GM19468 (cell line): ENCODE measurements around the gene VCPKMT.

ENCODE experiments used
- ATAC-seq: cut with Tn5 transposase; IDR thresholded peaks from one replicate; pipeline ENCODE4 v1.9.1; 2021; ENCODE audit warnings: mild to moderate bottlenecking, moderate library complexity, moderate number of reproducible peaks; ENCODE audit not compliant: unreplicated experiment; ENCODE audit errors: extremely low read depth

VCPKMT gene

GRCh38 chr14:50116181-50116956, at the start of gene VCPKMT:
Gene VCPKMT, minus strand, starts transcription at chr14:50116572. Its CDS starts 20 bp downstream, at chr14:50116552.
- ATAC-seq, result peak; percentile 99

GRCh38 chr14:50156111-50156510, 39.7 kb upstream of the VCPKMT start:
- ATAC-seq, result no peak

- ATAC-seq, result no peak
These were observed 32.4 kb upstream of the VCPKMT start for GRCh38 chr14:50148799-50149198.

DNA sequence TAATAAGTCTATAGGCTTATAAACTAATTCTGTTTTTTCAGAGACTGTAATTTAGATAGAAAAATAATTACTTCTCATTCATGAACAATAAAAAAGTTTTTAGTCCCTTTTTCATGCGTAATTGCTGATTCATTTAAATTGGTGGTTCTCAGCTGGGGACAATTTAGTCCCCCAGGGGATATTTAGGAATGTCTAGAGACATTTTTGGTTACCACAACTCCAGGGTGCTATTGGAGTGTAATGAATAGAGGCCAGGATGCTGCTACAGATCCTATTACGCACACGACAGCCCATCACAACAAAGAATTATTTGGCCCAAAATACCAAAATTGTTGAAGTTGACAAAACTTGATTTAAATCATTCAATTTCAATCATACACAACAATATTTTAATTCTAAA, 22.8 kb upstream of the VCPKMT start:
- no peak for ATAC-seq

- no peak for ATAC-seq
These were observed 11.4 kb upstream of the VCPKMT start for GRCh38 chr14:50127802-50128201.

DNA sequence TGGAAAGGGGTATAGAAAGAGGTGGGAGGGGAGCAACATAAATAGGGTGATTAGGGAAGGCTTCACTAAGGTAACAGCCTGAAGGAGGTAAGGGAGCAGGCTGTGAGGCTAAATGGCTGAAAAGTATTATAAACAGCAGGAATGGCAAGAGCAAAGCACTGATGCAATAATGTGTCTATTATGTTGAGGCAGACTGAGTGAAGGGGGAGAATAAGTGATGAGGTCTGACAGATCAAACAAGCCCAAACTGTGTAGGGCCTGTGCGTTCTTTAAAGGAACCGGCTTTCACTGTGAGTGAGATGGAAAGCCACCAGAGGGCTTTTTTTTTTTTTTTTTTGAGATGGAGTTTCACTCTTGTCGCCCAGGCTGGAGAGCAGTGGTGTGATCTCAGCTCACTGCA, 6.7 kb upstream of the VCPKMT start:
- no peak for ATAC-seq

DNA sequence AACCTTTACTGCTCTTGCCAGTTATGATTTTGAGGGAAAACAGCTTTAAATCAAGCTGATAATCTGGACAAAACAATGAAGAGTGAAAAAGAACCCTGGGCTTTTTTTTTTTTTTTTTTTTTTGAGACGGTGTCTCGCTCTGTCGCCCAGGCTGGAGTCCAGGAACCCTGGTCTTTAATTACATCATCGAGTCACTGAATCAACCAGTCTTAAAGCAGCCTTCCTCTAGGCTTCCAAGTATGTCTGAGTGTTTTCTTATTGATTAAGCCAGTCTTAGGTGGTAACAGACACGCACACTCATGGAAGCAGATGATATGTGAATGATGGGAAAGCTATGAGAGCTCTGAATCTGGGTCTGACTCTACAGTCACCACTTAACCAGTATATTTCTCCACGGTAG, 5.9 kb upstream of the VCPKMT start:
- ATAC-seq, result no peak

DNA sequence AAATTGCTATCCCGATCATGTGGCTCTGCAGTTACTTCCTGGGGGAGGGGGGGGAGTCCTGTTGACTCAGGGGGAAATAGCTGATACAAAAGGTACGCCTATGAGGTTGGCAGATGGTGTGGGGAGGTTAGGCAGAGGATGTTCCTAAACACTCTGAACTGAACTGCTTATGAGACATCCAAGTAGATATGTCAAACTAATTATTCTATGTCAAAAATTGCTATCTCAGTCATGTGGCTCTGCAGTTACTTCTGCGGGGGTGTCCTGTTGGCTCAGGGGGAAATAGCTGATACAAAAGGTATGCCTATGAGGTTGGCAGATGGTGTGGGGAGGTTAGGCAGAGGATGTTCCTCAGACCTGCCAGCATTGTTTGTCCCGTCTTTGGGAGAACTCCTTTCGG, 5.1 kb upstream of the VCPKMT start:
- ATAC-seq, result no peak

- no peak for ATAC-seq
These were observed 1.1 kb upstream of the VCPKMT start for GRCh38 chr14:50117456-50117855.

GRCh38 chr14:50116966-50117365, 594 bp upstream of the VCPKMT start:
- ATAC-seq, result no peak

GRCh38 chr14:50113381-50114035, 2.9 kb downstream of the VCPKMT start:
- ATAC-seq, result no peak

DNA sequence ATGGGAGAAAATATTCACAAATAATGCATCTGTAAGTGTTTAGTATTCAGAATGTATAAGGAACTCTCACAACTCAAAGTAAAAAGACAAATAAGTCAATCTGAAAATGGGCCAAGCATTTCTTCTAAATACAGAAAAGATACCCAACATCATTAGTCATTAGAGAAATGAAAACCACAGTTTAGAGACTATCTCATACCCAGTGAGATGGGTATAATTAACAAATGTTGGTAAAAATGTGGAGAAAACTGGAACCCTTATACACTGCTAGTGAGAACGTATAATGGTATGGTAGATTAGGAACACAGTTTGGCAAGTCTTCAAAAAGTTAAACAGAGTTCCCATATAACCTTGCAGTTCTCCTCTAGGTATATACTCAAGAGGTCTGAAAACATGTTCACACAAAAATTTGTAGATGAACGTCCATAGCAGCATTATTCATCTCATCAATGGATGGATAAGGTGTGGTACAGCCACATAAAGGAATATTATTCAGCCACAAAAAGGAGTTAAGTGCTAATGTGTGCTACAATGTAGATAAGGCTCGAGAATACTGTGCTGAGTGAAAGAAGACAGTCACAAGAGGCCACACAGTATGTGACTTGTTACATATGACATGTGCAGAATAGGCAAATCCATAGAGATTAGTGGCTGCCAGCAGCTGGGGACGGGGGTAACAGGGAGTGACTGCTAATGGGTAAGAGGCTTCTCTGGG, 5.9 kb downstream of the VCPKMT start:
- no peak for ATAC-seq

GRCh38 chr14:50109342-50109741, 7.0 kb downstream of the VCPKMT start:
- no peak for ATAC-seq

DNA sequence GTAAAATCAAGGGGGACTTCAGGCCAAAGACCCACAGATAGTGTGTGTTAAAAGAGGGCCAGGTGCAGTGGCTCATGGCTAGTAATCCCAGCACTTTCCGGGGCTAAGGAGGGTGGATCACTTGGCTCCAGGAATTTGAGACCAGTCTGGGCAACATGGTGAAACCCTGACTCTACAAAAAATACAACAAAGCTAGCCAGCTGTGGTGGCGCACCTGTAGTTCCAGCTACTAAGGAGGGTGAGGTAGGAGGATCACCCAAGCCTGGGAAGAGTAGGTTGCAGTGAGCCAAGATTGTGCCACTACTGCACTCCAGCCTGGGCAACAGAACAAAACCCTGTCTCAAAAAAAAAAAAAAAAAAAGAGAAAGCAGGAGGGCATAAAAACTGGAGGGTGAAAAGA, 8.5 kb downstream of the VCPKMT start:
- ATAC-seq, result no peak

DNA sequence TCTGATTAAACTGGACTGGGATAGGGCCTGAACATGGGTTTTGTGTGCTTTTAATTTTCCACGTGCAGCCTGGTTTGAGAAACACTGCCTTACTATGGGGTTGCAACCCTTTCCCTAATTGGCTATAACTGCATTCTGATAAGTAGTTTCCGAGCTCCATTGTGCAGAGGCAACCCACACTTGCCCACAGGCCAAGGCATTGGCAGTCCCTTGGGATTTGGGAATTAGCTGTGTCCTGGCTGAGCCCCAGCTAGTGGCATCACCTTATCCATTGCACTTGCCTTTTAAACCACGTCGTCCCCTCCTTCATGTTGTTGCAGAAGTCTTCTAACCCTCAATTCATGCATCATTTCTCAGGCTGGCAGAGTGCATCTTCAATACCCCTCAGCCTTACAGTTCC, 10.2 kb downstream of the VCPKMT start:
- ATAC-seq, result no peak

DNA sequence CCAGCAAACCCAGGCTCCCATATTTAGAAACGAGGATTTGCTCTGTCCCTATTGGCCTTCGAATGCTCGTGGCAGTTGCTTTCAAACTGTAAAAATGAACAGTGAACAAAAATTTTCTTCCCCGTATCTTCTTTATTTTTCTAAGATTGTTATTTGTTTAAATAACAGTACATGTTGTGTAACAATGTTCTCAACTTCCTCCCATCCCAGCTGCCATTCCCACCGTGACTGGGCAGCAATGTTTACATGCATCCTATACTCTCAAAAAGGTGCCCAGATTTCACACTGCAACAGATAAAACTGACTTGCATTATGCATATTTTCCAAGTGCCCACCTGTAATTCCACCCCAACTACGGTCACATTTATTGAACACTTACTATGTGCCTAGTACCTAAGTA, 12.8 kb downstream of the VCPKMT start:
- ATAC-seq, result no peak

GRCh38 chr14:50101417-50101816, 15.0 kb downstream of the VCPKMT start:
- ATAC-seq, result no peak

- no peak for ATAC-seq
These were observed 15.6 kb downstream of the VCPKMT start for GRCh38 chr14:50100805-50101204.

GRCh38 chr14:50099335-50099734, 17.0 kb downstream of the VCPKMT start:
- no peak for ATAC-seq

- no peak for ATAC-seq
These were observed 20.5 kb downstream of the VCPKMT start for GRCh38 chr14:50095895-50096294.

DNA sequence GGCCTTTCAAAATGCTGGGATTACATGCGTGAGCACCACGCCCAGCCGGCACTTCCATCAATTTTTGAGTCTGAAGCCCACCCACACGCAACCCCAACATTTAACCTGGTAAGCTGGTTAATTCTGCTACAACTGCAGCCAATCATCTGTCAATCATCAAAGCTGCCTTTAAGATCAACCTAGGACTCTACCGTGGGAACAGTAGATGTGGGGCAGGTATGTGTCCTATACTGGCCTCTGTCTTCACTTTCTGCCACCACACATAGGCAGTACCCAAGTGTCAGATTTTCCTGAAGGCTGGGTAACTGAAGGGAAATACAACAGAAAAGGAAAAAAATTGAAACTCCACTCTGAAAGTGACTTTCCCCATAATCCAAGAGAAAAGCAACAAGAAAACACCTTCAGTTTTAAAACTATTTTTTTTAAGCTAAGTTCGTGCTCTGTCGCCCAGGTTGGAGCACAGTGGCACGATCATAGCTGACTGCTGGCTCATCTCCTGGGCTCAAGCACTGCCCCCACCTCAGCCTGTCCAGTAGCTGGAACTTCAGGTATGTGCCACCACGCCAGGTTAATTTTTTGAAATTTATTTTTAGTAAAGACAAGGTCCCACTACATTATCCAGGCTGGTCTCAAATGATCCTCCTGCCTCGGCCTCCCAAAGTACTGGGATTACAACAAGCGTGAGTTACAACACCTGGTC, 22.2 kb downstream of the VCPKMT start:
- ATAC-seq, result no peak
